Karpas-422 (cell line): ENCODE results near the gene PLXNA4. TPM values are rescaled to one million over a fixed set of nuclear protein-coding genes. Genes with fewer than 3 reads are reported as not detected.

Experiments used
- DNase-seq: peaks from one replicate; pipeline ENCODE4 v3.0.0-alpha.2; 2015
- H2AFZ ChIP-seq: fragments of 200-600 bp; sonication (generic); 2 replicates; pipeline ENCODE4 v1.6.1; 2014; ENCODE audit warnings: antibody characterized with exemption, low read length, mixed read lengths
- H3K27ac ChIP-seq: fragments of 200-600 bp; sonication (generic); 2 replicates; pipeline ENCODE4 v1.5.1; 2014; ENCODE audit warnings: mild to moderate bottlenecking, low read length, moderate library complexity
- H3K27me3 ChIP-seq: fragments of 200-600 bp; sonication (generic); 2 replicates; pipeline ENCODE4 v1.6.1; 2014; ENCODE audit warnings: low read length, mixed read lengths
- H3K36me3 ChIP-seq: fragments of 200-600 bp; sonication (generic); 2 replicates; pipeline ENCODE4 v1.6.1; 2014; ENCODE audit warnings: low read length, mixed read lengths; ENCODE audit not compliant: insufficient read depth
- H3K4me1 ChIP-seq: fragments of 200-600 bp; sonication (generic); 2 replicates; pipeline ENCODE4 v1.6.1; 2014; ENCODE audit warnings: mild to moderate bottlenecking, low read length, mixed read lengths
- H3K4me2 ChIP-seq: fragments of 200-600 bp; sonication (generic); 2 replicates; pipeline ENCODE4 v1.6.1; 2014; ENCODE audit warnings: low read length, low read depth, mild to moderate bottlenecking; ENCODE audit not compliant: poor library complexity, severe bottlenecking
- H3K4me3 ChIP-seq: fragments of 200-600 bp; sonication (generic); 2 replicates; pipeline ENCODE4 v1.5.1; 2014; ENCODE audit warnings: mild to moderate bottlenecking, antibody characterized with exemption, low read length, mixed read lengths
- H3K79me2 ChIP-seq: fragments of 200-600 bp; sonication (generic); 2 replicates; pipeline ENCODE4 v1.6.1; 2014; ENCODE audit warnings: mild to moderate bottlenecking, low read length, mixed read lengths
- H3K9ac ChIP-seq: fragments of 200-600 bp; sonication (generic); 2 replicates; pipeline ENCODE4 v1.6.0; 2014; ENCODE audit warnings: low read length
- H3K9me2 ChIP-seq: fragments of 200-600 bp; sonication (generic), shearing (Covaris generic); replicated peaks from 2 replicates; pipeline ENCODE4 v1.6.0; 2014; ENCODE audit warnings: mild to moderate bottlenecking, low read length, moderate library complexity; ENCODE audit not compliant: insufficient read depth
- H3K9me3 ChIP-seq: fragments of 300-700, 200-600 bp; sonication (generic); 2 replicates; pipeline ENCODE4 v1.6.1; 2014; ENCODE audit warnings: low read length, mixed read lengths
- H4K20me1 ChIP-seq: fragments of 200-600 bp; sonication (generic); 2 replicates; pipeline ENCODE4 v1.6.1; 2014; ENCODE audit warnings: mild to moderate bottlenecking, antibody characterized with exemption, low read length, low read depth; ENCODE audit not compliant: insufficient read depth
- total RNA-seq: library from RNA; depleted of rRNA; stranded (reverse); fragments of >200 nt; shearing (Covaris generic); gene quantifications from 2 replicates; pipeline ENCODE4 v1.2.3, GENCODE V29; 2014; ENCODE audit warnings: low replicate concordance

Gene PLXNA4
- total RNA-seq, 1 experiment from 2014 or later: 0.48 TPM

- Histone ChIP-seq H3K4me1 (no peaks in the 10 kb centered on the region), H3K4me2 (no peak overlapping the region), H3K9me3 (no peaks in the 10 kb centered on the region), H2AFZ (no peak overlapping the region), H3K79me2 (no peaks in the 10 kb centered on the region), H3K9me2 (no peaks in the 10 kb centered on the region), H3K9ac (no peak overlapping the region), H3K27ac (no peak overlapping the region), H3K4me3 (no peak overlapping the region), H4K20me1 (no peaks in the 10 kb centered on the region), H3K36me3 (no peaks in the 10 kb centered on the region), H3K27me3 (no peaks in the 10 kb centered on the region)
- DNase-seq: no peak
Measured at GRCh38 chr7:132435016-132435990, 141.0 kb downstream of the PLXNA4 start.

GRCh38 chr7:132434041-132434440, 142.2 kb downstream of the PLXNA4 start:
- H3K27ac ChIP-seq: no peak overlapping the region
- no peaks in the 10 kb centered on the region for H3K9me2 ChIP-seq
- no peaks in the 10 kb centered on the region for H3K4me1 ChIP-seq
- H3K79me2 ChIP-seq: no peaks in the 10 kb centered on the region
- H3K4me2 ChIP-seq: no peak overlapping the region
- H2AFZ ChIP-seq: no peak overlapping the region
- H4K20me1 ChIP-seq: no peaks in the 10 kb centered on the region
- no peak for DNase-seq
- no peak overlapping the region for H3K9ac ChIP-seq
- no peaks in the 10 kb centered on the region for H3K36me3 ChIP-seq
- H3K9me3 ChIP-seq: no peaks in the 10 kb centered on the region
- H3K27me3 ChIP-seq: no peaks in the 10 kb centered on the region
- no peak overlapping the region for H3K4me3 ChIP-seq

- H3K9me3 ChIP-seq: no peaks in the 10 kb centered on the region
- no peaks in the 10 kb centered on the region for H3K36me3 ChIP-seq
- no peaks in the 10 kb centered on the region for H4K20me1 ChIP-seq
- H3K4me1 ChIP-seq: no peaks in the 10 kb centered on the region
- no peaks in the 10 kb centered on the region for H3K79me2 ChIP-seq
- H3K27me3 ChIP-seq: no peaks in the 10 kb centered on the region
- no peak overlapping the region for H3K4me3 ChIP-seq
- no peak overlapping the region for H2AFZ ChIP-seq
- no peak overlapping the region for H3K9ac ChIP-seq
- H3K9me2 ChIP-seq: no peaks in the 10 kb centered on the region
- H3K27ac ChIP-seq: no peak overlapping the region
- DNase-seq: no peak
- H3K4me2 ChIP-seq: no peak overlapping the region
Measured at GRCh38 chr7:132433301-132433700, 143.0 kb downstream of the PLXNA4 start.

GRCh38 chr7:132430861-132431822, 145.1 kb downstream of the PLXNA4 start:
- no peaks in the 10 kb centered on the region for H3K9me2 ChIP-seq
- H3K79me2 ChIP-seq: no peaks in the 10 kb centered on the region
- H3K36me3 ChIP-seq: no peaks in the 10 kb centered on the region
- H2AFZ ChIP-seq: no peak overlapping the region
- no peaks in the 10 kb centered on the region for H4K20me1 ChIP-seq
- H3K9ac ChIP-seq: no peak overlapping the region
- no peaks in the 10 kb centered on the region for H3K9me3 ChIP-seq
- no peak overlapping the region for H3K4me3 ChIP-seq
- no peak overlapping the region for H3K27ac ChIP-seq
- DNase-seq: no peak
- H3K4me1 ChIP-seq: no peaks in the 10 kb centered on the region
- H3K4me2 ChIP-seq: no peak overlapping the region
- H3K27me3 ChIP-seq: no peaks in the 10 kb centered on the region

GRCh38 chr7:132430041-132430855, 146.0 kb downstream of the PLXNA4 start:
- H3K9me2 ChIP-seq: no peaks in the 10 kb centered on the region
- no peaks in the 10 kb centered on the region for H3K27me3 ChIP-seq
- H3K9me3 ChIP-seq: no peaks in the 10 kb centered on the region
- H3K27ac ChIP-seq: no peak overlapping the region
- no peaks in the 10 kb centered on the region for H3K79me2 ChIP-seq
- no peaks in the 10 kb centered on the region for H3K36me3 ChIP-seq
- no peaks in the 10 kb centered on the region for H3K4me1 ChIP-seq
- H3K4me2 ChIP-seq: no peak overlapping the region
- no peaks in the 10 kb centered on the region for H4K20me1 ChIP-seq
- no peak overlapping the region for H3K9ac ChIP-seq
- H3K4me3 ChIP-seq: no peak overlapping the region
- no peak for DNase-seq
- no peak overlapping the region for H2AFZ ChIP-seq

GRCh38 chr7:132429181-132429580, 147.1 kb downstream of the PLXNA4 start:
- H3K27me3 ChIP-seq: no peaks in the 10 kb centered on the region
- no peaks in the 10 kb centered on the region for H3K9me2 ChIP-seq
- H3K9ac ChIP-seq: no peak overlapping the region
- H2AFZ ChIP-seq: no peak overlapping the region
- H3K4me2 ChIP-seq: no peak overlapping the region
- H3K36me3 ChIP-seq: no peaks in the 10 kb centered on the region
- H3K9me3 ChIP-seq: no peaks in the 10 kb centered on the region
- H4K20me1 ChIP-seq: no peaks in the 10 kb centered on the region
- H3K4me1 ChIP-seq: no peaks in the 10 kb centered on the region
- H3K27ac ChIP-seq: no peak overlapping the region
- H3K79me2 ChIP-seq: no peaks in the 10 kb centered on the region
- no peak overlapping the region for H3K4me3 ChIP-seq
- no peak for DNase-seq

- H3K4me1 ChIP-seq: no peaks in the 10 kb centered on the region
- no peak overlapping the region for H3K4me2 ChIP-seq
- H3K27me3 ChIP-seq: no peaks in the 10 kb centered on the region
- H3K79me2 ChIP-seq: no peaks in the 10 kb centered on the region
- no peak overlapping the region for H2AFZ ChIP-seq
- no peak overlapping the region for H3K27ac ChIP-seq
- no peak overlapping the region for H3K9ac ChIP-seq
- DNase-seq: no peak
- no peak overlapping the region for H3K4me3 ChIP-seq
- no peaks in the 10 kb centered on the region for H3K36me3 ChIP-seq
- no peaks in the 10 kb centered on the region for H4K20me1 ChIP-seq
- H3K9me2 ChIP-seq: no peaks in the 10 kb centered on the region
- no peaks in the 10 kb centered on the region for H3K9me3 ChIP-seq
Measured at GRCh38 chr7:132428247-132428919, 147.9 kb downstream of the PLXNA4 start.
